HEK293T (cell line): Measurements from ENCODE around the gene COQ7.

Experiments used
- FOXA1 ChIP-seq: fragments of 450-650 bp; IDR thresholded peaks from 2 replicates; pipeline ENCODE4 v1.6.1; 2016; ENCODE audit warnings: mild to moderate bottlenecking
- HDGF ChIP-seq: fragments of 450-650 bp; IDR thresholded peaks from 2 replicates; pipeline ENCODE4 v1.6.1; 2017; ENCODE audit warnings: antibody characterized with exemption, borderline replicate concordance
- L3MBTL2 ChIP-seq: fragments of 450-650 bp; conservative IDR thresholded peaks from 2 replicates; pipeline ENCODE4 v1.6.1; 2016; ENCODE audit warnings: mild to moderate bottlenecking
- NFRKB ChIP-seq: fragments of 450-650 bp; IDR thresholded peaks from 2 replicates; pipeline ENCODE4 v1.6.1; 2016; ENCODE audit warnings: mild to moderate bottlenecking, moderate library complexity
- TF ChIP-seq, protein P1 (sequence below): fragments of 450-650 bp; IDR thresholded peaks from 2 replicates; pipeline ENCODE4 v1.6.1; 2016

- TF ChIP-seq FOXA1: no peak
- TF ChIP-seq, protein P1, sequence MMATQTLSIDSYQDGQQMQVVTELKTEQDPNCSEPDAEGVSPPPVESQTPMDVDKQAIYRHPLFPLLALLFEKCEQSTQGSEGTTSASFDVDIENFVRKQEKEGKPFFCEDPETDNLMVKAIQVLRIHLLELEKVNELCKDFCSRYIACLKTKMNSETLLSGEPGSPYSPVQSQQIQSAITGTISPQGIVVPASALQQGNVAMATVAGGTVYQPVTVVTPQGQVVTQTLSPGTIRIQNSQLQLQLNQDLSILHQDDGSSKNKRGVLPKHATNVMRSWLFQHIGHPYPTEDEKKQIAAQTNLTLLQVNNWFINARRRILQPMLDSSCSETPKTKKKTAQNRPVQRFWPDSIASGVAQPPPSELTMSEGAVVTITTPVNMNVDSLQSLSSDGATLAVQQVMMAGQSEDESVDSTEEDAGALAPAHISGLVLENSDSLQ: no peak
- TF ChIP-seq HDGF: no peak
- no peak for TF ChIP-seq L3MBTL2
- TF ChIP-seq NFRKB: no peak
Observed at GRCh38 chr16:19128454-19129200, 61.2 kb downstream of the COQ7 start.
